Upper lobe of left lung (tissue), 6 donors: Measurements from ENCODE around the gene ATOSA. TPM values are rescaled to one million over a fixed set of nuclear protein-coding genes. Genes with fewer than 3 reads are reported as not detected.

Experiments
- ATAC-seq, 2 donors: fragments of 200-7000 bp; cut with Tn5 transposase; one replicate each; pipeline ENCODE4 v1.9.1; 2022; ENCODE audit warnings: mild to moderate bottlenecking in 2 of 2, moderate library complexity in 2 of 2; ENCODE audit not compliant: low FRiP score in 2 of 2
- DNase-seq, 2 donors: peaks; one replicate each; pipeline ENCODE4 v3.0.0-alpha.2; 2019 to 2020
- H3K27ac ChIP-seq, 4 donors: fragments of 200-600 bp; sonication (generic); one replicate each; pipeline ENCODE4 v1.5.1; 2016 to 2019
- H3K27me3 ChIP-seq, 4 donors: fragments of 200-600 bp; sonication (generic); one replicate each; pipeline ENCODE4 v1.5.1; 2017 to 2019
- H3K36me3 ChIP-seq, 4 donors: fragments of 200-600 bp; sonication (generic); one replicate each; pipeline ENCODE4 v1.5.1; 2016 to 2019
- H3K4me1 ChIP-seq, 4 donors: fragments of 200-600 bp; sonication (generic); one replicate each; pipeline ENCODE4 v1.5.1; 2018 to 2019
- H3K4me3 ChIP-seq, 4 donors: fragments of 200-600 bp; sonication (generic); one replicate each; pipeline ENCODE4 v1.5.1; 2017 to 2019; ENCODE audit warnings: mild to moderate bottlenecking in 2 of 4, moderate library complexity in 1 of 4
- H3K9me3 ChIP-seq, 4 donors: fragments of 200-600 bp; sonication (generic); one replicate each; pipeline ENCODE4 v1.5.1; 2018 to 2019
- CTCF ChIP-seq, 6 experiments: fragments of 450-650 bp in 4 of 6; fragments of 200-600 bp in 2 of 6; sonication (generic) in 2 of 6; IDR thresholded peaks; one replicate each; pipeline ENCODE4 v1.5.1; 2016 to 2019; ENCODE audit warnings: antibody characterized with exemption in 6 of 6
- EP300 ChIP-seq, 4 donors: sonication (generic); formaldehyde crosslinking; IDR thresholded peaks; one replicate each; pipeline ENCODE4 v1.5.1; 2017; ENCODE audit warnings: antibody characterized with exemption in 4 of 4, control low read depth in 2 of 4
- POLR2A ChIP-seq, 4 donors: fragments of 450-650 bp; IDR thresholded peaks; one replicate each; pipeline ENCODE4 v1.5.1; 2016 to 2017; ENCODE audit warnings: antibody characterized with exemption in 4 of 4, mild to moderate bottlenecking in 2 of 4
- POLR2AphosphoS5 ChIP-seq, 2 donors: sonication (generic); formaldehyde crosslinking; IDR thresholded peaks; one replicate each; pipeline ENCODE4 v1.5.1; 2017; ENCODE audit warnings: antibody characterized with exemption in 2 of 2
- WGBS, 2 donors: methylation state at CpG; one replicate each; pipeline ENCODE4 v1.1.5; 2017 to 2018; 5-methylcytosine and 5-hydroxymethylcytosine counted together
- total RNA-seq, 6 donors: library from RNA; depleted of rRNA in 4 of 6; stranded (reverse); fragments of >200 nt in 4 of 6; gene quantifications; one replicate each; pipeline versions ENCODE4 v1.1.0 to v1.2.1, GENCODE V29; 2016 to 2021
- donor health status: DM: no; HTN: no; CAD: no; lungs with moderate emphysema.
- donor health status: DM: no; HTN: yes; CAD: no; lungs with severe emphysema.

ATOSA gene
- total RNA-seq, 6 donors from 2014 or later = 30.8 to 115 (median 45.4) TPM

DNA sequence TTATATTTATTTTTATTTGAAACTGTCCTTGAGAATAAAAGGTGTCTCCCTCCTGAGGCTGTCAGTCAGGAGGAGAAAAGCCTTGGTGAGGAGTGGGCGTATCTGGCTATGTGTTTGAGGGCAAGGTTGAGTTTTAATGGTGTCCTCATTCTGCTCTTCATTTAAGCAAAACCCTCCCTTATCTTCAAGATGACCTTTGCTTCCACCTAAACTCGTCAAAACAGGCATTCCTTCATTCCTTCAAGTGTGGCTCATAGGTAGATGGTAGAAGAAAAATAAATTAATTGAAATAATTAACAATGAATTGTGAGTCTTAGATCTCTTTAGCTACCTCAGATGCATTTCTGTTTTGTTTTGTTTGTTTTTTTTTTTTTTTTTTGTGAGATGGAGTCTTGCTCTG is 39.4 kb upstream of the ATOSA start:
- no peak for DNase-seq
- ATAC-seq = no peak

GRCh38 chr15:52717924-52718323 is 38.7 kb upstream of the ATOSA start:
- H3K4me3 ChIP-seq = no peak overlapping the region
- H3K27ac ChIP-seq = no peak overlapping the region
- H3K4me1 ChIP-seq = no peaks in the 10 kb centered on the region
- WGBS, 2 donors = 92 to 94% methylated on average over 6 of the region's 6 CpGs
- no peaks in the 10 kb centered on the region for H3K9me3 ChIP-seq
- H3K27me3 ChIP-seq = no peaks in the 10 kb centered on the region
- DNase-seq = no peak
- H3K36me3 ChIP-seq = no peaks in the 10 kb centered on the region
- TF ChIP-seq POLR2AphosphoS5 (IDR thresholded peaks at IDR 0.05) (no peak), POLR2A (IDR thresholded peaks at IDR 0.05) (no peak), CTCF (IDR thresholded peaks at IDR 0.05) (no peak), EP300 (IDR thresholded peaks at IDR 0.05) (no peak)
- no peak for ATAC-seq

More for the DNA sequence above, 39.4 kb upstream of the ATOSA start:
- H3K4me1 ChIP-seq = no peaks in the 10 kb centered on the region
- H3K27me3 ChIP-seq = no peaks in the 10 kb centered on the region
- TF ChIP-seq POLR2A (IDR thresholded peaks at IDR 0.05) = no peak
- TF ChIP-seq CTCF (IDR thresholded peaks at IDR 0.05) = no peak
- TF ChIP-seq EP300 (IDR thresholded peaks at IDR 0.05) = no peak
- no peak for TF ChIP-seq POLR2AphosphoS5 (IDR thresholded peaks at IDR 0.05)
- no peak overlapping the region for H3K4me3 ChIP-seq
- no peaks in the 10 kb centered on the region for H3K9me3 ChIP-seq
- H3K27ac ChIP-seq = no peak overlapping the region
- 81 to 89% methylated on average over 2 of the region's 2 CpGs for WGBS, 2 donors
- H3K36me3 ChIP-seq = no peaks in the 10 kb centered on the region

- no peak for ATAC-seq
- Histone ChIP-seq H3K4me1 (no peaks in the 10 kb centered on the region), H3K27me3 (no peaks in the 10 kb centered on the region), H3K9me3 (no peaks in the 10 kb centered on the region), H3K27ac (no peak overlapping the region), H3K36me3 (no peaks in the 10 kb centered on the region), H3K4me3 (no peak overlapping the region)
- WGBS, 2 donors = 69 to 81% methylated on average over 6 of the region's 6 CpGs
- no peak for TF ChIP-seq POLR2A (IDR thresholded peaks at IDR 0.05)
- no peak for TF ChIP-seq POLR2AphosphoS5 (IDR thresholded peaks at IDR 0.05)
- no peak for TF ChIP-seq EP300 (IDR thresholded peaks at IDR 0.05)
- no peak for TF ChIP-seq CTCF (IDR thresholded peaks at IDR 0.05)
- DNase-seq = no peak
Observed at GRCh38 chr15:52717481-52717880, 38.3 kb upstream of the ATOSA start.

DNA sequence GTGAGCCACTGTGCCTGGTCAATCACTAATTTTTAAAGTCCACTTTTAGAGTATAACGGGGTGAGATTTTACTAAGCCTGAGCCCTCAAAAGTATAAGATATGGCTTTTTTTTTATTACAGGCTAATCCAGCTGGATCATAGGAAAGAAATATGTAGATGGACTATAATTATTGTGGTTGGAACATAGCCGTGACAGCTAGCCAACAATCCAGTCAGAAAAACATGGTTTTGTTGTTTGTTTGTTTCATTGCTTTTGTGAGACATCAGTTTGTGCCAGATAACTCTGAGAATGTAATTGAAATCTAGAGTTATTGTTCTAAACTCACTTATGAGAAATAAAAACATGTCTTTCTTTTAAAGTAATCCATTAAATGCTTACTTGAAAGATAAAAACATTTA is 37.3 kb upstream of the ATOSA start:
- no peak for ATAC-seq
- WGBS, 2 donors = 69 to 89% methylated on average over 2 of the region's 2 CpGs

More for the DNA sequence above, 37.3 kb upstream of the ATOSA start:
- Histone ChIP-seq H3K27me3 (no peaks in the 10 kb centered on the region), H3K4me3 (no peak overlapping the region), H3K9me3 (no peaks in the 10 kb centered on the region), H3K27ac (no peak overlapping the region), H3K36me3 (no peaks in the 10 kb centered on the region), H3K4me1 (no peaks in the 10 kb centered on the region)
- DNase-seq = no peak
- TF ChIP-seq POLR2AphosphoS5 (IDR thresholded peaks at IDR 0.05) (no peak), POLR2A (IDR thresholded peaks at IDR 0.05) (no peak), EP300 (IDR thresholded peaks at IDR 0.05) (no peak), CTCF (IDR thresholded peaks at IDR 0.05) (no peak)
